ENCODE data around the gene MED10. TPM values are rescaled to one million over a fixed set of nuclear protein-coding genes. Genes with fewer than 3 reads are reported as not detected.

The MED10 gene
- total and polyA plus RNA-seq, 7 donors = 18.8 to 98.1 (median 49.1) TPM

DNA sequence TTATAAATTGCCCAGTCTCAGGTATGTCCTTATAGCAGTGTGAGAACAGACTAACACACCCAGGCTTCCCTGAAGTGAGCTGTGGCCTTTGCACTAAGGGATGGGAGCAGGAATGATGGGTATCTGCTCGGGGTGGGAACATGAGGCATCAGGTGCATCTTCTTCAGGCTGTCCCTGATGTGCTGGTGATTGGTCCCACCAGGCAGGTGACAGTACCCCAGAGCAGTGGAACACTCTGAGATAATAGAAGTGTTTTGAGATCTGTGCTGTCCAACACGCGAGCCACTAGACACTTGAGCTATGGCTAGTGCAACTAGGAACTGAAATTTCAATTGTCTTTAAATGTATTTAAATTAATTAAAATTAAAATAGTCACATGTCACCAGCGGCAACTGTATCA, 12.8 kb upstream of the MED10 start:
- ATAC-seq = no peak
- whole genome bisulfite sequencing, 3 donors = 84 to 90% (median 86%) methylated on average over 4 of the region's 4 CpGs
- DNase-seq = no peak
- Histone ChIP-seq H3K27ac (no peak overlapping the region), H3K4me1 (no peaks in the 10 kb centered on the region), H3K9me3 (no peaks in the 10 kb centered on the region), H3K36me3 (ENCODE audit: insufficient read depth in 1 of 2, low read depth in 1 of 2) (no peaks in the 10 kb centered on the region), H3K27me3 (ENCODE audit: insufficient read depth in 3 of 3, low read length in 2 of 3) (peaks cover 0 to 8% (median 0%) of the 10 kb centered on the region in 3 donors), H3K4me3 (no peak overlapping the region)
- intact Hi-C loops (cut with DNase I) = no loop called here
- TF ChIP-seq, protein P1, sequence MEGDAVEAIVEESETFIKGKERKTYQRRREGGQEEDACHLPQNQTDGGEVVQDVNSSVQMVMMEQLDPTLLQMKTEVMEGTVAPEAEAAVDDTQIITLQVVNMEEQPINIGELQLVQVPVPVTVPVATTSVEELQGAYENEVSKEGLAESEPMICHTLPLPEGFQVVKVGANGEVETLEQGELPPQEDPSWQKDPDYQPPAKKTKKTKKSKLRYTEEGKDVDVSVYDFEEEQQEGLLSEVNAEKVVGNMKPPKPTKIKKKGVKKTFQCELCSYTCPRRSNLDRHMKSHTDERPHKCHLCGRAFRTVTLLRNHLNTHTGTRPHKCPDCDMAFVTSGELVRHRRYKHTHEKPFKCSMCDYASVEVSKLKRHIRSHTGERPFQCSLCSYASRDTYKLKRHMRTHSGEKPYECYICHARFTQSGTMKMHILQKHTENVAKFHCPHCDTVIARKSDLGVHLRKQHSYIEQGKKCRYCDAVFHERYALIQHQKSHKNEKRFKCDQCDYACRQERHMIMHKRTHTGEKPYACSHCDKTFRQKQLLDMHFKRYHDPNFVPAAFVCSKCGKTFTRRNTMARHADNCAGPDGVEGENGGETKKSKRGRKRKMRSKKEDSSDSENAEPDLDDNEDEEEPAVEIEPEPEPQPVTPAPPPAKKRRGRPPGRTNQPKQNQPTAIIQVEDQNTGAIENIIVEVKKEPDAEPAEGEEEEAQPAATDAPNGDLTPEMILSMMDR (IDR thresholded peaks at IDR 0.05) = no peak

DNA sequence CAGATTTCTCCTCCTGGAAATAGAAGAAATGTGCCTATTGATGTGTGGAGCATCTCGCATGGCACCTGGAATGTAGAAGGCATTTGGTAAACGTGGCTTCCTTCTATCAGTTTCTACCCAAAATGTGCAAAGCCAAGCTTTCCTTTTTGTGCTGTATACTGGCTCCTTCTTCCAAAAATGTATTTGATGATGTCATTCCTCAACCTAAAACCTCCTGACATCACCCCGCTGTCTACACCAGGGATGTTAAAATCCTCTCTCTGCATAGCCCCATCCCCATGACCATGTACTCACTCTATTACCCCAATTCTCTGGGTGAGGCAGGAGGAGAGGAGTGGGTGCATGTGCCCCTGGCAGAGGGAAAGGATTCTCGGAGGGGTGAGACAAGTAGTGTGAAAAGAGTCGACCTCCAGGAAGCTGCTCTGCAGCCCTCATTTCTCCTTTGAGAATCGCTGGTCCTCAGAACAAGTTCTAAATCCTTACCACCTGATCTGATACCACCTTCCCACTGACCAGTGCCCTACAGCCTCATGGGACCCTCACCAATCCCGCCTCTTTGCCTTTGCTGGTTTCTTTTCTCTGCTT, 11.7 kb upstream of the MED10 start:
- 77 to 84% (median 81%) methylated on average over 7 of the region's 7 CpGs for WGBS, 3 donors

DNA sequence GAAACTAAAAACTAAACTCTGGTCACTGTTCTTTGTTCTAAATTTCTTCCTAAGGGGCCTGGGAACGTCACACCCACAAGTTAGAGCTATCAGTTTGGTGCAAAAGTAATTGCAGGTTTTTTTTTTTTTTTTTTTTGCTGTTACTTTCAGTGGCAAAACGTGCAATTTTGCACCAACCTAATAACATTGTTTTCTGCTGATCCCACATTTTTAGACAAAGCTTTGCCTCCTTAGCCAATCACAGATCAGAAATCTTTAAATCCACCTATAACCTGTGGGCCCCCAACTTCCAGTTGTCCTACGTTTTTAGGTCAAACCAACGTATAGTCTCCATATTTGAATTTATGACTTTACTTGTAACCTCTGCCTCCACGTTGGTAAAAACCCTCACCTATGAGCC, 11.1 kb upstream of the MED10 start:
- TF ChIP-seq, protein P1 (IDR thresholded peaks at IDR 0.05) = no peak
- WGBS, 3 donors = 50 to 57% (median 54%) methylated on average over 5 of the region's 5 CpGs
- intact Hi-C loops (cut with DNase I) = no loop called here
- Histone ChIP-seq H3K27ac (no peak overlapping the region), H3K4me3 (no peak overlapping the region), H3K9me3 (no peaks in the 10 kb centered on the region), H3K4me1 (no peaks in the 10 kb centered on the region), H3K27me3 (ENCODE audit: insufficient read depth in 3 of 3, low read length in 2 of 3) (peaks cover 0 to 8% (median 0%) of the 10 kb centered on the region in 3 donors), H3K36me3 (ENCODE audit: insufficient read depth in 1 of 2, low read depth in 1 of 2) (no peaks in the 10 kb centered on the region)
- no peak for DNase-seq
- ATAC-seq = no peak

More for the DNA sequence above, 11.7 kb upstream of the MED10 start:
- no peak for DNase-seq
- Histone ChIP-seq H3K27ac (no peak overlapping the region), H3K4me1 (no peaks in the 10 kb centered on the region), H3K27me3 (ENCODE audit: insufficient read depth in 3 of 3, low read length in 2 of 3) (peaks cover 0 to 8% (median 0%) of the 10 kb centered on the region in 3 donors), H3K9me3 (no peaks in the 10 kb centered on the region), H3K4me3 (no peak overlapping the region), H3K36me3 (ENCODE audit: insufficient read depth in 1 of 2, low read depth in 1 of 2) (no peaks in the 10 kb centered on the region)
- ATAC-seq = no peak
- TF ChIP-seq, protein P1 (IDR thresholded peaks at IDR 0.05) = no peak
- intact Hi-C loops (cut with DNase I) = no loop called here

DNA sequence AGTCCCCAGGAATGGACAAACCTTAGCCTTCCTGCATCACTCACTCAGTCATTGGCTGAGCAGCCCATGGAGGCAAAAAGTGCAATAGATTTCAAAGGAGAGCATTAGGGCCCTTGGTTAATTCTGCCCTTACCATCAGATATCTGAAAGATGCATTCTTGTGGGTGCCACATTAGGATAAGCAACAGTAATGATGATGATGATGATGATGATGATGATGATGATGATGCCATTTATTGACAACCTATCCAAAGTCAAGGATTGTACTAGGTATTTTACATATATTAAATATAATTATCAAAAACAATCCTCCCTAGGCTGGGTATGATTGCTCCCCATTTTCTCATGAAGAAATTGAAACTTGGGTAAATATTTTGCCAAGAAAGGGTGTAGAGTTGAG, 9.6 kb upstream of the MED10 start:
- intact Hi-C loops (cut with DNase I) = no loop called here
- TF ChIP-seq, protein P1 (IDR thresholded peaks at IDR 0.05) = no peak
- Histone ChIP-seq H3K4me1 (no peaks in the 10 kb centered on the region), H3K9me3 (no peaks in the 10 kb centered on the region), H3K27ac (no peak overlapping the region), H3K4me3 (no peak overlapping the region), H3K27me3 (ENCODE audit: insufficient read depth in 3 of 3, low read length in 2 of 3) (peaks cover 0 to 8% (median 0%) of the 10 kb centered on the region in 3 donors), H3K36me3 (ENCODE audit: insufficient read depth in 1 of 2, low read depth in 1 of 2) (no peaks in the 10 kb centered on the region)
- DNase-seq (no peak), ATAC-seq (no peak)

DNA sequence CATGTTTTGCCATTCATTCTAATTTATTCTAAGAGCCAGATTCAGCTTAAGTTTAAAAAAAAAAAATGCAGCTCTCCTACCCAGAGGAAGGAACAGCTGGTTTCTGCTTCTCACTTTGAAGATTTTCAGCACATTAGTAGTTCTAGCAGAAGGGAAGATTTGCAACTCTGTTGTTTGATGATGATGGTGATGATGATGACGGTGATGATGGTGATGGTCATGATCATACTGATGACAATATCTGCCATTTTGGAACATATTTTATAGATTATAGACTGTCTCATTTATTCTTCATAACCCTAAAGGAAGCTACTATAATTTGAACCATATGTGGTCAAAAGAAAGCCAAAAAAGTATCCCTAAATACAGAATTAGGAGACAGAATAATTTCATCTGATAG, 7.9 kb upstream of the MED10 start:
- Histone ChIP-seq H3K9me3 (no peaks in the 10 kb centered on the region), H3K4me3 (no peak overlapping the region), H3K36me3 (ENCODE audit: insufficient read depth in 1 of 2, low read depth in 1 of 2) (no peaks in the 10 kb centered on the region), H3K27ac (no peak overlapping the region), H3K4me1 (no peaks in the 10 kb centered on the region), H3K27me3 (ENCODE audit: insufficient read depth in 3 of 3, low read length in 2 of 3) (no peaks in the 10 kb centered on the region)
- intact Hi-C loops (cut with DNase I) = no loop called here
- no peak for ATAC-seq
- no peak for DNase-seq
- 63 to 73% (median 70%) methylated on average over 1 of the region's 1 CpG for WGBS, 3 donors
- TF ChIP-seq, protein P1 (IDR thresholded peaks at IDR 0.05) = no peak
